ENCODE results near the gene HIGD1C. TPM values are rescaled to one million over a fixed set of nuclear protein-coding genes. Genes with fewer than 3 reads are reported as not detected.

HIGD1C gene
- total and polyA plus RNA-seq, 2 of the 8 experiments (the other 6 are each of a cell fraction or from before 2014, with no cell fraction given) = not detected

DNA sequence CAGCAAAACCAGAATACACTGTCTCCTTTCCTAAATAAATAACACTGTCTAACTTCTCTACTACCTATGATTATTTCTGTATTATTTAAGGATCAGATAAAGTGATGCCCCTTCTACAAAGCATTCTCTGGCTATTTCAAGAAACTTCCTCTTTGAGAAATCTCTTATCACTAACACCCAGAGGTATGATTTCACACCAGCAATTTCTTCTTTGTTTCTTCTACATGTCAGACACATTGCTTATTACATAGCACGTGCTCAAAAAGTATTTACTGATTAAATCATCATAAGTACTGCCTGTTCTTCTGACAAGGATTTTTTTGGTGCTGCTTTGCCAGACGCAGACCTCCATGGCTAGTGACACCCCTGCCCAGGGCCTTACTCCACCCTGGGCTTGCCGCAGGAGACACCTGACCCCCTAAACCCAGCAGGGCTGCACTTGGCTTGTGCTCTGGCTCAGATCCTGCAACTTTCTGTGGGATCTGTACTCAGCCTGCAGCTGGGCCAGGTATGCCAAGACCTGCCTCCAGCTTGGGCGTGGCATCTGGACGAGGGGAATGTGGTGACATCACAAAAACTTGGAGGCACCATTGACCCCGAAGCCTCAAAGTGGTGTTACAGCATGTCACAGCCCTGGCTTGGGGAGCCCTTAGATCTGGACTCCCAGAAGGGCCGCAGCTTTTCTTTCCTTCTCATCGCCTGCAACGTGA, 15.4 kb upstream of the HIGD1C start:
- Histone ChIP-seq H3K9ac (replicated peaks in 1 of 4; ENCODE audit: extremely low read depth in 1 of 4, low read depth in 3 of 4, low read length in 3 of 4) (no peak overlapping the region), H3K14ac (ENCODE audit: insufficient read length) (no peak overlapping the region), H4K5ac (ENCODE audit: insufficient read length, low read depth, low read length) (no peak overlapping the region), H3K4me1 (replicated peaks in 1 of 4; ENCODE audit: control insufficient read depth in 3 of 4, insufficient read depth in 4 of 4, low read length in 3 of 4) (no peaks in the 10 kb centered on the region), H2BK20ac (ENCODE audit: low read length) (no peak overlapping the region), H3K36me3 (ENCODE audit: control insufficient read depth in 2 of 4, insufficient read depth in 4 of 4, low read length in 3 of 4) (no peaks in the 10 kb centered on the region), H2BK120ac (replicated peaks; ENCODE audit: low read depth, low read length) (no peak overlapping the region), H3K18ac (ENCODE audit: extremely low read depth, low read length) (no peak overlapping the region), H2AFZ (ENCODE audit: low read length) (no peak overlapping the region), H3K4me2 (ENCODE audit: insufficient read depth in 1 of 2, low read depth in 2 of 2, low read length in 2 of 2) (no peak overlapping the region), H3K79me2 (ENCODE audit: control insufficient read depth in 1 of 2, insufficient read depth in 2 of 2, low read length in 2 of 2) (no peaks in the 10 kb centered on the region), H2BK5ac (ENCODE audit: low read depth, low read length) (no peak overlapping the region), H3K79me1 (ENCODE audit: low read depth, low read length) (no peaks in the 10 kb centered on the region), H4K91ac (replicated peaks; ENCODE audit: insufficient read length, low read length) (no peak overlapping the region), H3K23me2 (ENCODE audit: low read depth, low read length) (no peaks in the 10 kb centered on the region), H3K23ac (ENCODE audit: insufficient read length) (no peak overlapping the region), H3K4me3 (ENCODE audit: extremely low read depth in 1 of 4, insufficient read depth in 2 of 4, low read depth in 3 of 4, low read length in 4 of 4) (no peak overlapping the region), H3K9me3 (ENCODE audit: insufficient read depth in 2 of 2, low read depth in 1 of 2, low read length in 1 of 2) (no peaks in the 10 kb centered on the region), H3K27me3 (replicated peaks in 1 of 4; ENCODE audit: control insufficient read depth in 3 of 4, extremely low read depth in 1 of 4, insufficient read depth in 3 of 4, low read length in 3 of 4) (no peaks in the 10 kb centered on the region), H2BK15ac (ENCODE audit: low read length) (0 out of 2 replicates have a peak overlapping the region, but pooled peaks have one; percentile 47), H2AK5ac (ENCODE audit: low read depth, low read length) (no peak overlapping the region), H2BK12ac (ENCODE audit: low read depth, low read length) (no peak overlapping the region), H3K4ac (replicated peaks; ENCODE audit: insufficient read length, low read depth, low read length) (no peak overlapping the region), H3K27ac (ENCODE audit: low read depth, low read length) (no peak overlapping the region), H4K8ac (ENCODE audit: extremely low read depth, insufficient read depth, low read length) (no peak overlapping the region), H4K20me1 (replicated peaks in 1 of 2; ENCODE audit: control insufficient read depth in 1 of 2, insufficient read depth in 2 of 2, low read length in 2 of 2) (no peaks in the 10 kb centered on the region), H3K56ac (replicated peaks; ENCODE audit: insufficient read length, low read depth, low read length) (no peak overlapping the region)
- TF ChIP-seq TCF12 (IDR thresholded peaks at IDR 0.05; ENCODE audit: low read depth, low read length) (no peak), SP4 (IDR thresholded peaks at IDR 0.05; ENCODE audit: low read length) (no peak), BCL11A (IDR thresholded peaks at IDR 0.05; ENCODE audit: low read depth in 2 of 2, low read length in 2 of 2) (no peak)
- WGBS, 2 experiments (ENCODE audit: extremely low coverage in 1 of 2, insufficient coverage in 1 of 2, insufficient read length in 1 of 2, insufficient replicate concordance in 2 of 2, low coverage in 1 of 2, low lambda C conversion rate in 2 of 2, missing lambda C conversion rate in 1 of 2) = 86% methylated on average over 9 of the region's 9 CpGs; no CpG with 5 or more reads in 1 of the 2 experiments
- FAIRE-seq (no peak), DNase-seq (ENCODE audit: low read depth in 1 of 2, low spot score in 2 of 2) (no peak)
- POLR2A ChIA-PET (ENCODE audit: partially characterized antibody) = no interaction called here
- CTCF ChIA-PET (ENCODE audit: partially characterized antibody) = interaction anchor here (1.1 kb wide), 1 partner anchor 112 kb away, joined by 3 read pairs; no protein-coding TSS in a partner anchor

Data from H1 (cell line).